GM23248 (cell line): Measurements from ENCODE around the gene TNK1.

Experiments
- EZH2 ChIP-seq: fragments of 200-600 bp; sonication (generic); IDR thresholded peaks from 2 replicates; pipeline ENCODE4 v1.6.1; 2018; ENCODE audit warnings: antibody characterized with exemption, mild to moderate bottlenecking; ENCODE audit not compliant: insufficient read depth, poor library complexity, severe bottlenecking
- EZH2phosphoT487 ChIP-seq: fragments of 200-600 bp; sonication (generic); IDR thresholded peaks from 2 replicates; pipeline ENCODE4 v1.6.1; 2018; ENCODE audit warnings: antibody characterized with exemption, moderate library complexity, mild to moderate bottlenecking, low read depth; ENCODE audit not compliant: insufficient read depth

DNA sequence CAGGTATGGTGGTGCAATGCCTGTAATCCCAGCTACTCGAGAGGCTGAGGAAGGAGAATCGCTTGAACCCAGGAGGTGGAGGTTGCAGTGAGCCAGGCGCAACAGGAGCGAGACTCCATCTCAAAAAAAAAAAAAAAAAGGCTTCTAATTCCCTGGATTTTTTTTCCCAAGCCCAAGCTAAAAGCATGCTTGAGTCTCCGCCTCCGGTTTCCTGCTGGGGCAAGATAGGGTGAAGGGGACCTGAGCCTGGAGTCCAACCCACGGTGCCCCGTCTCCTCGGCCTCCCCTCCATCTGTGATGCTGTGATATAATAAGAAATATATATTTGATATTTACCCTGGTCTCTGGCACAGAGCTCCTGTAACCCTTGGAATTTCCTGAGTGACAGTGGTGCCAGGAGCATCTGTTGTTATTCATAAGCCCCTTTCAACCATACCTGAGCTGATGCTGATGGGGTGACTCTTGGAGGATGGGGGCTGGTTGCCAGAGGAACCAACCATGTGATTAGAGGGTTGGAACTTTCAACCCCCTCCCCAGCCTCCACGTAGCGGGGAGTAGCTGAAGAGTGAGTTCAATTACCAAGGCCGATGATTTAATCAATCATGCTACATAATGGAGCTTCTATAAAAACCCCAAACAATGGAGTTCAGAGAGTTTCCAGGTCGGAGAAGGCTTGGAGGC is 12.8 kb upstream of the TNK1 start:
- TF ChIP-seq EZH2 (no peak), EZH2phosphoT487 (no peak)
